AG20443 (cell line): ENCODE results near the gene SPON1.
"Not testable (repeated sequence)": the region's sequence is repeated elsewhere in the genome, so short reads cannot be mapped to it uniquely, and the experiment has no call there.

Source experiments
- DNase-seq: peaks from one replicate; pipeline ENCODE4 v3.0.0; 2012; ENCODE audit warnings: low spot score, mixed read lengths

The SPON1 gene

GRCh38 chr11:14278869-14279268 lies 316.3 kb downstream of the SPON1 start:
- DNase-seq, result not testable (repeated sequence)

GRCh38 chr11:14288189-14288935 lies 325.8 kb downstream of the SPON1 start:
- DNase-seq, result peak; percentile 61

- DNase-seq, result no peak
Measured at GRCh38 chr11:14290422-14290821, 327.9 kb downstream of the SPON1 start.

GRCh38 chr11:14299921-14300320 lies 337.4 kb downstream of the SPON1 start:
- DNase-seq, result no peak

GRCh38 chr11:14300661-14301304 lies 338.3 kb downstream of the SPON1 start:
- peak; percentile 75 for DNase-seq

GRCh38 chr11:14304601-14305000 lies 342.1 kb downstream of the SPON1 start:
- DNase-seq, result peak; percentile 11

GRCh38 chr11:14305649-14306048 lies 343.1 kb downstream of the SPON1 start:
- no peak for DNase-seq

- DNase-seq, result no peak
Measured at GRCh38 chr11:14306481-14306880, 344.0 kb downstream of the SPON1 start.

GRCh38 chr11:14308114-14308896 lies 345.8 kb downstream of the SPON1 start:
- DNase-seq, result peak; percentile 36

- DNase-seq, result no peak
Measured at GRCh38 chr11:14308897-14309387, 346.4 kb downstream of the SPON1 start.

GRCh38 chr11:14309425-14310192 lies 347.1 kb downstream of the SPON1 start:
- DNase-seq, result no peak

GRCh38 chr11:14310679-14311078 lies 348.2 kb downstream of the SPON1 start:
- peak; percentile 41 for DNase-seq

GRCh38 chr11:14312736-14313438 lies 350.4 kb downstream of the SPON1 start:
- DNase-seq, result no peak

- no peak for DNase-seq
Measured at GRCh38 chr11:14314127-14314526, 351.6 kb downstream of the SPON1 start.

GRCh38 chr11:14315130-14315529 lies 352.6 kb downstream of the SPON1 start:
- no peak for DNase-seq
